GM12878 (cell line): ENCODE results near the gene HSD11B1. TPM values are rescaled to one million over a fixed set of nuclear protein-coding genes. Genes with fewer than 3 reads are reported as not detected.

Experiments
- ATAC-seq: fragments of 200-7000 bp; cut with Tn5 transposase; 3 replicates; pipeline ENCODE4 v1.9.1; 2020; ENCODE audit warnings: mild to moderate bottlenecking, moderate library complexity
- BruUV-seq: library from RNA; stranded (reverse); fragments of 400-500 nt; replicated peaks from 2 replicates; lab custom pipeline; 2021; lab: Mats Ljungman, UMichigan
- CTCF ChIA-PET: fragments of 300-600 bp; sonication (Branson Sonifier 250); formaldehyde crosslinking; extraction: SDS; loops from one replicate; lab custom pipeline; 2021; ENCODE audit warnings: inconsistent platforms; lab: Yijun Ruan, JAX
- POLR2A ChIA-PET: fragments of 350-600 bp; formaldehyde crosslinking; extraction: SDS; loops from one replicate; lab custom pipeline; 2021; ENCODE audit warnings: inconsistent platforms; lab: Charles Lee
- RAD21 ChIA-PET: fragments of 300-600 bp; sonication (Branson Sonifier 250); formaldehyde crosslinking; loops from one replicate; lab custom pipeline; 2023; ENCODE audit warnings: antibody characterized with exemption; ENCODE audit not compliant: unreplicated experiment; lab: Charles Lee
- SMC1A ChIA-PET: fragments of 300-600 bp; sonication (Branson Sonifier 250); formaldehyde crosslinking; loops from one replicate; lab custom pipeline; 2023; ENCODE audit not compliant: unreplicated experiment, uncharacterized antibody; lab: Charles Lee
- DNase-seq: peaks from one replicate; pipeline ENCODE4 v3.0.0-alpha.2; 2011; ENCODE audit warnings: low read depth, low spot score
- FAIRE-seq: peaks from 3 replicates; lab custom pipeline; 2011; peaks lifted over from hg19 to GRCh38; lab: Jason Lieb, UNC
- H2AFZ ChIP-seq: 2 replicates; pipeline ENCODE4 v1.6.0; 2011; ENCODE audit warnings: low read depth, low read length, control low read depth; ENCODE audit not compliant: control insufficient read depth
- H3K27ac ChIP-seq: 2 replicates; pipeline ENCODE4 v1.5.1; 2011; ENCODE audit warnings: control low read depth; ENCODE audit not compliant: control insufficient read depth, insufficient read depth
- H3K27me3 ChIP-seq, 2 experiments: replicated peaks in 1 of 2; 2 replicates each; pipeline versions ENCODE4 v1.6.0 to v1.6.1; 2011; ENCODE audit warnings: low read length in 1 of 2; ENCODE audit not compliant: control insufficient read depth in 2 of 2, insufficient read depth in 2 of 2
- H3K36me3 ChIP-seq, 2 experiments: 2 replicates each; pipeline ENCODE4 v1.5.1; 2011; ENCODE audit warnings: low read length in 1 of 2; ENCODE audit not compliant: control insufficient read depth in 2 of 2, insufficient read depth in 2 of 2
- H3K4me1 ChIP-seq: 2 replicates; pipeline ENCODE4 v1.6.1; 2011; ENCODE audit warnings: mild to moderate bottlenecking, low read length, moderate library complexity, mixed read lengths; ENCODE audit not compliant: control insufficient read depth, insufficient read depth
- H3K4me2 ChIP-seq: 2 replicates; pipeline ENCODE4 v1.6.0; 2011; ENCODE audit warnings: control low read depth; ENCODE audit not compliant: control insufficient read depth, insufficient read depth
- H3K4me3 ChIP-seq: fragments of 200-600 bp; sonication (generic); 2 replicates; pipeline ENCODE4 v1.5.1; 2016
- H3K79me2 ChIP-seq: 2 replicates; pipeline ENCODE4 v1.6.0; 2011; ENCODE audit warnings: low read length; ENCODE audit not compliant: control insufficient read depth, insufficient read depth
- H3K9ac ChIP-seq: 2 replicates; pipeline ENCODE4 v1.8.0; 2011; ENCODE audit warnings: low read length, control low read depth, mixed read lengths; ENCODE audit not compliant: control insufficient read depth, insufficient read depth
- H3K9me3 ChIP-seq: replicated peaks from 3 replicates; pipeline ENCODE4 v1.5.1; 2011; ENCODE audit warnings: mild to moderate bottlenecking, low read length; ENCODE audit not compliant: control insufficient read depth, insufficient read depth
- H4K20me1 ChIP-seq: 2 replicates; pipeline ENCODE4 v1.6.0; 2011; ENCODE audit not compliant: control insufficient read depth, insufficient read depth
- IKZF1 ChIP-seq: fragments of 450-650 bp; conservative IDR thresholded peaks from 2 replicates; pipeline ENCODE4 v1.6.1; 2017; ENCODE audit warnings: antibody characterized with exemption, mild to moderate bottlenecking
- IRF4 ChIP-seq: IDR thresholded peaks from 2 replicates; pipeline ENCODE4 v1.6.1; 2011; ENCODE audit warnings: low read depth, low read length
- STAT1 ChIP-seq: fragments of 450-650 bp; conservative IDR thresholded peaks from 2 replicates; pipeline ENCODE4 v1.6.1; 2014; ENCODE audit warnings: antibody characterized with exemption, mild to moderate bottlenecking
- TCF3 ChIP-seq: IDR thresholded peaks from 2 replicates; pipeline ENCODE4 v1.6.1; 2012; ENCODE audit warnings: low read depth, mild to moderate bottlenecking, low read length, borderline replicate concordance; ENCODE audit not compliant: insufficient read depth
- ZNF274 ChIP-seq: IDR thresholded peaks from one replicate; pipeline ENCODE4 v1.8.0; 2011; ENCODE audit not compliant: insufficient read length, insufficient read depth
- ZNF622 ChIP-seq: fragments of 450-650 bp; IDR thresholded peaks from 2 replicates; pipeline ENCODE4 v1.6.1; 2017; ENCODE audit warnings: mild to moderate bottlenecking, inconsistent platforms
- WGBS: methylation state at CpG from one replicate; pipeline ENCODE4 v1.1.6; 2016; ENCODE audit warnings: low lambda C conversion rate; ENCODE audit not compliant: insufficient replicate concordance, insufficient coverage; ENCODE audit errors: missing lambda C conversion rate; 5-methylcytosine and 5-hydroxymethylcytosine counted together
- in situ Hi-C: fragments of 300-500 bp; cut with MboI; formaldehyde crosslinking; loops from 9 replicates; pipeline ENCODE4 v1.14.3; 2018; ENCODE audit warnings: mixed read lengths
- intact Hi-C: fragments of 100-400 bp; cut with micrococcal nuclease; formaldehyde crosslinking; loops from one replicate; pipeline ENCODE4 v1.14.2; 2022; ENCODE audit not compliant: unreplicated experiment
- polyA plus RNA-seq, 11 experiments: library from polyadenylated mRNA; depleted of rRNA in 4 of 11; unstranded in 6 of 11; stranded (reverse) in 5 of 11; fragments of >200 nt; fragmentation: Nextera tagmentation in 4 of 11; fragmentation: Illumina TruSeq in 1 of 11; extraction: Ambion mirVana in 4 of 11; extraction: Trizol in 1 of 11; gene quantifications; 1 replicate in 1 of 11; 2 replicates in 10 of 11; pipeline versions ENCODE4 v1.2.1 to v1.2.3, GENCODE V29; 2011 to 2016; ENCODE audit warnings: inconsistent platforms in 2 of 11, missing spikeins in 2 of 11, low read depth in 1 of 11
- total RNA-seq, 4 experiments: library from RNA; depleted of rRNA in 3 of 4; stranded (reverse); fragments of >200 nt in 3 of 4; fragmentation: Illumina TruSeq in 1 of 4; extraction: Trizol in 1 of 4; gene quantifications; 2 replicates each; pipeline versions ENCODE4 v1.2.1 to v1.2.3, GENCODE V29; 2013 to 2021
- TF ChIP-seq, protein P1 (sequence below): fragments of 450-650 bp; IDR thresholded peaks from 2 replicates; pipeline ENCODE4 v1.6.1; 2017; ENCODE audit warnings: mild to moderate bottlenecking, low read depth, inconsistent platforms; ENCODE audit not compliant: poor library complexity, severe bottlenecking
- TF ChIP-seq, protein P2 (sequence below): IDR thresholded peaks from 2 replicates; pipeline ENCODE4 v1.6.1; 2012; ENCODE audit warnings: low read length, inconsistent platforms
- TF ChIP-seq, protein P3 (sequence below): fragments of 450-650 bp; IDR thresholded peaks from 2 replicates; pipeline ENCODE4 v1.6.1; 2016; ENCODE audit warnings: mild to moderate bottlenecking, moderate library complexity, borderline replicate concordance

HSD11B1 gene
- total and polyA plus RNA-seq, 10 of the 15 experiments (the other 5 are each of a cell fraction or from before 2014, with no cell fraction given) = 0.04 to 0.27 (median 0.15) TPM; not detected in 7

DNA sequence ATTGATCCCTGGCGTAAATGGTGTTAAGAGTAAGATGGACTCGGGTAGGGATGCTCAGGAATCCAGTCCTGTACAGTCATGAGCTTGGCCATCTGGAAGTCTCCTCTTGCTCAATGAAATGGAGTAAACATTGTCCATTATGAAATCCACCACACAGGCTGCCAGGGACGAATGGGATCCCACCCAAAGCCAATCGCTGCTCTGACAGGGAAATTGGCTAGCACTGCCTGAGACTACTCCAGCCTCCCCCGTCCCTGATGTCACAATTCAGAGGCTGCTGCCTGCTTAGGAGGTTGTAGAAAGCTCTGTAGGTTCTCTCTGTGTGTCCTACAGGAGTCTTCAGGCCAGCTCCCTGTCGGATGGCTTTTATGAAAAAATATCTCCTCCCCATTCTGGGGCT lies at the start of gene HSD11B1 (continued):
- TF ChIP-seq, protein P1, sequence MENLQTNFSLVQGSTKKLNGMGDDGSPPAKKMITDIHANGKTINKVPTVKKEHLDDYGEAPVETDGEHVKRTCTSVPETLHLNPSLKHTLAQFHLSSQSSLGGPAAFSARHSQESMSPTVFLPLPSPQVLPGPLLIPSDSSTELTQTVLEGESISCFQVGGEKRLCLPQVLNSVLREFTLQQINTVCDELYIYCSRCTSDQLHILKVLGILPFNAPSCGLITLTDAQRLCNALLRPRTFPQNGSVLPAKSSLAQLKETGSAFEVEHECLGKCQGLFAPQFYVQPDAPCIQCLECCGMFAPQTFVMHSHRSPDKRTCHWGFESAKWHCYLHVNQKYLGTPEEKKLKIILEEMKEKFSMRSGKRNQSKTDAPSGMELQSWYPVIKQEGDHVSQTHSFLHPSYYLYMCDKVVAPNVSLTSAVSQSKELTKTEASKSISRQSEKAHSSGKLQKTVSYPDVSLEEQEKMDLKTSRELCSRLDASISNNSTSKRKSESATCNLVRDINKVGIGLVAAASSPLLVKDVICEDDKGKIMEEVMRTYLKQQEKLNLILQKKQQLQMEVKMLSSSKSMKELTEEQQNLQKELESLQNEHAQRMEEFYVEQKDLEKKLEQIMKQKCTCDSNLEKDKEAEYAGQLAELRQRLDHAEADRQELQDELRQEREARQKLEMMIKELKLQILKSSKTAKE = no peak
- TF ChIP-seq STAT1 (no peak), ZNF622 (no peak)
- TF ChIP-seq, protein P2, sequence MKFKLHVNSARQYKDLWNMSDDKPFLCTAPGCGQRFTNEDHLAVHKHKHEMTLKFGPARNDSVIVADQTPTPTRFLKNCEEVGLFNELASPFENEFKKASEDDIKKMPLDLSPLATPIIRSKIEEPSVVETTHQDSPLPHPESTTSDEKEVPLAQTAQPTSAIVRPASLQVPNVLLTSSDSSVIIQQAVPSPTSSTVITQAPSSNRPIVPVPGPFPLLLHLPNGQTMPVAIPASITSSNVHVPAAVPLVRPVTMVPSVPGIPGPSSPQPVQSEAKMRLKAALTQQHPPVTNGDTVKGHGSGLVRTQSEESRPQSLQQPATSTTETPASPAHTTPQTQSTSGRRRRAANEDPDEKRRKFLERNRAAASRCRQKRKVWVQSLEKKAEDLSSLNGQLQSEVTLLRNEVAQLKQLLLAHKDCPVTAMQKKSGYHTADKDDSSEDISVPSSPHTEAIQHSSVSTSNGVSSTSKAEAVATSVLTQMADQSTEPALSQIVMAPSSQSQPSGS = no peak

DNA sequence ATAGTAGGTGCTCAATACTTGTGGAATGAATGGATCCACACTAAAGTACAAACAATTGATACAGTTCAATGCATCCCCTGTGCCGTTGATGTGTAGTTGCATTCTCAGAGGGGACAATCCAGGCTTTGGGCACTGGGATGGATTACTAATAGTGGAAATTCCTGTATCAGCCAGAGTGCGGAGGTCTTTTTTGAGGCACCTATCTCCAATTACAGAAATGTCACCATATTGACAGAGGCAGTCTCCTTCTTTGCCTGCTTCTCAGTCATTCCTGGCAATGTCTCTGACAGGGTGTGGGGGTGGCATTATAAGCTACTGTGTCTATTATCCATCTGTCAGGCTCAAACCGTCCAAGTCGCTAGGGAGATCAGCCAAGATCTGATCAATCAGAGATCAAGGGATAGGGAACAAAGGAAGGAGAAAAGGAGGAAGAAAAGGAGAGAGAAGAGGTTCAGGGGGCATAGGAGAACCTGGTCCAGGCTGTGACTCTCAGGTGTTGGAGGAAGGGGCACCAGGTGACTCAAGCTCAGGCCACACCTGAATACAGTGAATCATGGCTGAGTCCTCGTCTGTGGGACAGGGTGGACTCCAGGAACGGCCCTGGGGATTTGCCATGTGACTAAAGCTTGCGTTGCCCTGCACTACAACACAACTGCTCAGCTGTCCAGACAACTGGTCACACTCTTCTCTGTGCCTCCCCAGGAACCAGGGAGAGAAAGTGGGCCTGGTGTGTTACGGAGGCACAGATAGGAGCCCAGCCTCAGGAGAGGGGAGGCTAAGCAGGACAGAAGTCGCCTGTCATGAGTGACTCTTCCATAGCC lies 49.0 kb upstream of the HSD11B1 start:
- TF ChIP-seq ZNF274 (no peak), IRF4 (no peak), IKZF1 (no peak), TCF3 (no peak)
- TF ChIP-seq, protein P3, sequence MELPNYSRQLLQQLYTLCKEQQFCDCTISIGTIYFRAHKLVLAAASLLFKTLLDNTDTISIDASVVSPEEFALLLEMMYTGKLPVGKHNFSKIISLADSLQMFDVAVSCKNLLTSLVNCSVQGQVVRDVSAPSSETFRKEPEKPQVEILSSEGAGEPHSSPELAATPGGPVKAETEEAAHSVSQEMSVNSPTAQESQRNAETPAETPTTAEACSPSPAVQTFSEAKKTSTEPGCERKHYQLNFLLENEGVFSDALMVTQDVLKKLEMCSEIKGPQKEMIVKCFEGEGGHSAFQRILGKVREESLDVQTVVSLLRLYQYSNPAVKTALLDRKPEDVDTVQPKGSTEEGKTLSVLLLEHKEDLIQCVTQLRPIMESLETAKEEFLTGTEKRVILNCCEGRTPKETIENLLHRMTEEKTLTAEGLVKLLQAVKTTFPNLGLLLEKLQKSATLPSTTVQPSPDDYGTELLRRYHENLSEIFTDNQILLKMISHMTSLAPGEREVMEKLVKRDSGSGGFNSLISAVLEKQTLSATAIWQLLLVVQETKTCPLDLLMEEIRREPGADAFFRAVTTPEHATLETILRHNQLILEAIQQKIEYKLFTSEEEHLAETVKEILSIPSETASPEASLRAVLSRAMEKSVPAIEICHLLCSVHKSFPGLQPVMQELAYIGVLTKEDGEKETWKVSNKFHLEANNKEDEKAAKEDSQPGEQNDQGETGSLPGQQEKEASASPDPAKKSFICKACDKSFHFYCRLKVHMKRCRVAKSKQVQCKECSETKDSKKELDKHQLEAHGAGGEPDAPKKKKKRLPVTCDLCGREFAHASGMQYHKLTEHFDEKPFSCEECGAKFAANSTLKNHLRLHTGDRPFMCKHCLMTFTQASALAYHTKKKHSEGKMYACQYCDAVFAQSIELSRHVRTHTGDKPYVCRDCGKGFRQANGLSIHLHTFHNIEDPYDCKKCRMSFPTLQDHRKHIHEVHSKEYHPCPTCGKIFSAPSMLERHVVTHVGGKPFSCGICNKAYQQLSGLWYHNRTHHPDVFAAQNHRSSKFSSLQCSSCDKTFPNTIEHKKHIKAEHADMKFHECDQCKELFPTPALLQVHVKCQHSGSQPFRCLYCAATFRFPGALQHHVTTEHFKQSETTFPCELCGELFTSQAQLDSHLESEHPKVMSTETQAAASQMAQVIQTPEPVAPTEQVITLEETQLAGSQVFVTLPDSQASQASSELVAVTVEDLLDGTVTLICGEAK = no peak
- intact Hi-C loops (loop anchor here (2.0 to 5.0 kb wide), 2 partner anchors 17 to 737 kb away; no protein-coding TSS in a partner anchor), in situ Hi-C loops (no loop called here)
- ATAC-seq = no peak
- CTCF ChIA-PET = interaction anchor here (0.6 to 4.0 kb wide), 4 partner anchors 10 to 86 kb away, joined by 3 to 58 read pairs (median 20); partner anchors contain the start of gene G0S2
- H3K4me1 ChIP-seq = peaks cover 26% of the 10 kb centered on the region
- H3K4me2 ChIP-seq = no peak overlapping the region
- no peak overlapping the region for H3K9ac ChIP-seq
- 40% methylated on average over 9 of the region's 9 CpGs for WGBS
- H3K9me3 ChIP-seq = no peaks in the 10 kb centered on the region
- no TSS peak for BruUV-seq
- no peak overlapping the region for H3K4me3 ChIP-seq
- SMC1A ChIA-PET = interaction anchor here (0.9 to 17.6 kb wide), 9 partner anchors 10 to 113 kb away, joined by 3 to 261 read pairs (median 13); partner anchors contain the start of genes G0S2 and TRAF3IP3
- no peak for DNase-seq
- RAD21 ChIA-PET = interaction anchor here (1.2 to 15.7 kb wide), 4 partner anchors 19 to 36 kb away, joined by 3 to 195 read pairs (median 16); partner anchors contain the start of gene G0S2
- no peaks in the 10 kb centered on the region for H4K20me1 ChIP-seq
- H3K36me3 ChIP-seq = no peaks in the 10 kb centered on the region
- POLR2A ChIA-PET = interaction anchor here (1.6 to 7.6 kb wide), 2 partner anchors 13 to 19 kb away, joined by 8 to 95 read pairs; partner anchors contain the start of gene G0S2
- no peak overlapping the region for H3K27ac ChIP-seq
- FAIRE-seq = no peak
- H3K79me2 ChIP-seq = no peaks in the 10 kb centered on the region
- no peaks in the 10 kb centered on the region; a peak in 1 of 4 replicates for H3K27me3 ChIP-seq
- no peak overlapping the region for H2AFZ ChIP-seq
